Measurements from ENCODE around the gene ZNF879. TPM values are rescaled to one million over a fixed set of nuclear protein-coding genes. Genes with fewer than 3 reads are reported as not detected.

ZNF879 gene
- total RNA-seq, 3 donors from 2014 or later (not counting 1 experiment from before 2014, with no cell fraction given): 4.2 to 7.6 (median 5.1) TPM

DNA sequence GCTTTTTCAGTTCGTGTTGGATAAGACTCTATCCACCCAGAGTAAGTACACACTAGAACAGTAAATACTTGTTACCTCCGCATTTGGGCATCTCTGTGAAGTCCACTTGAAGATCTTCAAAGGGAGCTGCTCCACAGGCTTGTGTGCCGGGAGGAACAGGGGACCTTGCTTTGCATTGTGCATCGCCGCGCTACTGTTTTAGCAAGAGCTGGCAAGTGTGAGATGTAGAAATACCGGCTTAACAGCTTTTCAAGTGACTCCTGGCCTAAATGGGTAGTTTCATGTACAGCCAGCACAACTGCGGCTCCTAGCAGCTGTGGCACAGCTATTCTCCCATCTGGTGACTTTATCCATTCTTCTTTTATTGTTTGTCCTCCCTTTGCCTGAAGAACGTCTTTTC is 28.2 kb downstream of the ZNF879 start:
- no peaks in the 10 kb centered on the region for H3K36me3 Mint-ChIP-seq
- DNase-seq (no peak), ATAC-seq (no peak)
- H3K27me3 Mint-ChIP-seq (ENCODE audit: low read depth in 2 of 2): peaks cover 14 to 18% of the 10 kb centered on the region in 2 donors
- Histone ChIP-seq H3K36me3 (ENCODE audit: control insufficient read depth, insufficient read depth, low read length) (no peaks in the 10 kb centered on the region), H3K27ac (ENCODE audit: low read length) (no peak overlapping the region), H3K4me3 (ENCODE audit: low read length) (no peak overlapping the region), H3K9me3 (ENCODE audit: control insufficient read depth, insufficient read depth, low read length) (no peaks in the 10 kb centered on the region), H3K4me1 (ENCODE audit: control insufficient read depth, insufficient read depth, low read length) (no peaks in the 10 kb centered on the region), H3K27me3 (ENCODE audit: control insufficient read depth, insufficient read depth, low read length) (no peaks in the 10 kb centered on the region)
- H3K9me3 Mint-ChIP-seq: peaks cover 2 to 4% of the 10 kb centered on the region in 2 donors
- no peaks in the 10 kb centered on the region for H3K4me1 Mint-ChIP-seq
- TF ChIP-seq, protein P1, sequence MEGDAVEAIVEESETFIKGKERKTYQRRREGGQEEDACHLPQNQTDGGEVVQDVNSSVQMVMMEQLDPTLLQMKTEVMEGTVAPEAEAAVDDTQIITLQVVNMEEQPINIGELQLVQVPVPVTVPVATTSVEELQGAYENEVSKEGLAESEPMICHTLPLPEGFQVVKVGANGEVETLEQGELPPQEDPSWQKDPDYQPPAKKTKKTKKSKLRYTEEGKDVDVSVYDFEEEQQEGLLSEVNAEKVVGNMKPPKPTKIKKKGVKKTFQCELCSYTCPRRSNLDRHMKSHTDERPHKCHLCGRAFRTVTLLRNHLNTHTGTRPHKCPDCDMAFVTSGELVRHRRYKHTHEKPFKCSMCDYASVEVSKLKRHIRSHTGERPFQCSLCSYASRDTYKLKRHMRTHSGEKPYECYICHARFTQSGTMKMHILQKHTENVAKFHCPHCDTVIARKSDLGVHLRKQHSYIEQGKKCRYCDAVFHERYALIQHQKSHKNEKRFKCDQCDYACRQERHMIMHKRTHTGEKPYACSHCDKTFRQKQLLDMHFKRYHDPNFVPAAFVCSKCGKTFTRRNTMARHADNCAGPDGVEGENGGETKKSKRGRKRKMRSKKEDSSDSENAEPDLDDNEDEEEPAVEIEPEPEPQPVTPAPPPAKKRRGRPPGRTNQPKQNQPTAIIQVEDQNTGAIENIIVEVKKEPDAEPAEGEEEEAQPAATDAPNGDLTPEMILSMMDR (IDR thresholded peaks at IDR 0.05): no peak
- intact Hi-C loops (cut with micrococcal nuclease): no loop called here
- H3K27ac Mint-ChIP-seq: no peak overlapping the region
- H3K4me3 Mint-ChIP-seq: no peak overlapping the region
- 91% methylated on average over 9 of the region's 9 CpGs for WGBS (ENCODE audit: insufficient coverage)

DNA sequence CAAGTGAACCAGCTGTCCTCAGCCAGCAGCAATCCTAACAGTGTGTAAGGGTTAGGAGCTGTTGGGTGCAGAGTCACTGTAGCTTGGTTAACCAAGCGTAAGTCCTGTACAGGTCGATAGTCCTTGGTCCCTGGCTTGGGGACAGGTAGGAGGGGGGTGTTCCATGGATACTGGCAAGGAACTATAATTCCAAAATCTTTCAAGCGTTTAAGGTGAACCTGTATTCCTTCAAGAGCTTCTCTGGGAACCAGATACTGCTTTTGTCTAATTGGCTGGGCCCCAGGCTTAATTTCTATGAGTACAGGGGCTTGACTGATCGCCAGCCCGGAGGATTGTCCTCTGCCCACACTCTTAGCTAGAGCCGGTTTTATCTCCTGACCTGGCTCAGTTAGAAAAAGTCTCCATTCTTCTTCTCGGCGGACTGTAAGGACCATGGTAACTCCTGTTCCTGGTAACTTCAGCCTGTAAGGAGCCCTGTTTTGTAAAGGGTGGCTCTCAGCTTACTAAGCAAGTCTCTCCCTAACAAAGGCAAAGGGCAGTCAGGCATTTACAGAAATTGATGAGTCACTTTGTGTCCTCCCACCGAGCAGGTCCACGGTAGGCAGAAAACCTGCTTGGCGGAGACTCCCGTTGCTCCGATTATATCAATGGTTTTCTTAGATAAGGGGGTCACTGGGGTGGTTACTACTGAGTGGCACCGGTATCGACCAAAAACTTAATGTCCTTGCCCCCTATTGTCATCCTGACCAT is 30.6 kb downstream of the ZNF879 start:
- Mint-ChIP-seq H3K27me3 (ENCODE audit: low read depth in 2 of 2) (peaks cover 15 to 20% of the 10 kb centered on the region in 2 donors), H3K9me3 (no peaks in the 10 kb centered on the region), H3K36me3 (no peaks in the 10 kb centered on the region), H3K4me1 (peaks cover 0 to under 1% of the 10 kb centered on the region in 2 donors), H3K4me3 (no peak overlapping the region), H3K27ac (no peak overlapping the region)
- H3K4me3 ChIP-seq (ENCODE audit: low read length): no peak overlapping the region
- DNase-seq (no peak), ATAC-seq (no peak)
- 93% methylated on average over 15 of the region's 15 CpGs for WGBS (ENCODE audit: insufficient coverage)
- no peaks in the 10 kb centered on the region for H3K4me1 ChIP-seq (ENCODE audit: control insufficient read depth, insufficient read depth, low read length)
- H3K27ac ChIP-seq (ENCODE audit: low read length): no peak overlapping the region
- no peaks in the 10 kb centered on the region for H3K9me3 ChIP-seq (ENCODE audit: control insufficient read depth, insufficient read depth, low read length)
- H3K27me3 ChIP-seq (ENCODE audit: control insufficient read depth, insufficient read depth, low read length): no peaks in the 10 kb centered on the region
- TF ChIP-seq, protein P1 (IDR thresholded peaks at IDR 0.05): no peak
- intact Hi-C loops (cut with micrococcal nuclease): no loop called here
- H3K36me3 ChIP-seq (ENCODE audit: control insufficient read depth, insufficient read depth, low read length): no peaks in the 10 kb centered on the region

DNA sequence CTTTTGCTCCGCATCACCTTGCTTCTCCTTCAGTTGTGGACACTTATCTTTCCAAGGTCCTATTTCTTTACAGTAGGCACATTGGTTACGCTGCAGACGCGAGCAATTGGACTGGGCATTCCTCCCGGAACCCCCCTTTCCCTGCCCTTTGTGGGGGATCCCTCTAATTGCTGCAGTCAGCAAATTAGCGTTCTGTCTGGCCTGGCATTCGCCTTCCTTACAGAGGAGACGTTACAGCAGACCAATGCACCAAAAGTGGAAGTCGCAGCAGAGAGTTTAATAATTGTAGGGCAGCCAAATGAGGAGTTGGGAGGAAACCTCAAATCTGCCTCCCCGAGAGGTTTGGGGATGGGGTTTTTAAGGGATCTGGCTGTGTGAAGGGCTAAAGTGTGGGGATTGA is 31.3 kb downstream of the ZNF879 start:
- Histone ChIP-seq H3K4me1 (ENCODE audit: control insufficient read depth, insufficient read depth, low read length) (peaks cover under 1% of the 10 kb centered on the region), H3K27me3 (ENCODE audit: control insufficient read depth, insufficient read depth, low read length) (no peaks in the 10 kb centered on the region), H3K27ac (ENCODE audit: low read length) (no peak overlapping the region), H3K9me3 (ENCODE audit: control insufficient read depth, insufficient read depth, low read length) (no peaks in the 10 kb centered on the region), H3K4me3 (ENCODE audit: low read length) (no peak overlapping the region), H3K36me3 (ENCODE audit: control insufficient read depth, insufficient read depth, low read length) (no peaks in the 10 kb centered on the region)
- DNase-seq (no peak), ATAC-seq (no peak)
- intact Hi-C loops (cut with micrococcal nuclease): no loop called here
- Mint-ChIP-seq H3K9me3 (peaks cover 0 to 2% of the 10 kb centered on the region in 2 donors), H3K4me3 (no peak overlapping the region), H3K4me1 (peaks cover 7% of the 10 kb centered on the region in 2 donors), H3K27me3 (ENCODE audit: low read depth in 2 of 2) (peaks cover 15 to 20% of the 10 kb centered on the region in 2 donors), H3K27ac (no peak overlapping the region), H3K36me3 (no peaks in the 10 kb centered on the region)
- WGBS (ENCODE audit: insufficient coverage): 90% methylated on average over 10 of the region's 10 CpGs
- TF ChIP-seq, protein P1 (IDR thresholded peaks at IDR 0.05): no peak
